CD14-positive monocyte (primary cell): ENCODE results near the gene CHAF1A. TPM values are rescaled to one million over a fixed set of nuclear protein-coding genes. Genes with fewer than 3 reads are reported as not detected.

Experiments
- DNase-seq, 3 donors: peaks; one replicate each; pipeline ENCODE4 v3.0.0-alpha.2; 2011 to 2022
- H2AFZ ChIP-seq: 2 replicates; pipeline ENCODE4 v1.6.0; 2012; ENCODE audit warnings: mild to moderate bottlenecking, low read depth, low read length, inconsistent platforms; ENCODE audit not compliant: insufficient read depth, poor library complexity, severe bottlenecking
- H3K27ac ChIP-seq, 2 donors: 1 replicate in 1 of 2; 2 replicates in 1 of 2; pipeline ENCODE4 v1.5.1; 2012 to 2013; ENCODE audit warnings: low read length in 2 of 2, control low read depth in 1 of 2, inconsistent platforms in 1 of 2, low read depth in 1 of 2, mild to moderate bottlenecking in 1 of 2
- H3K27me3 ChIP-seq, 2 donors: one replicate each; pipeline versions ENCODE4 v1.6.0 to v1.6.1; 2011 to 2013; ENCODE audit warnings: low read length in 2 of 2; ENCODE audit not compliant: control insufficient read depth in 2 of 2, insufficient read depth in 2 of 2
- H3K36me3 ChIP-seq, 2 donors: replicated peaks in 1 of 2; 1 replicate in 1 of 2; 2 replicates in 1 of 2; pipeline versions ENCODE4 v1.5.1 to v1.6.1; 2012 to 2013; ENCODE audit warnings: low read length in 2 of 2, control low read depth in 1 of 2, inconsistent platforms in 1 of 2, mild to moderate bottlenecking in 1 of 2; ENCODE audit not compliant: insufficient read depth in 2 of 2, control insufficient read depth in 1 of 2
- H3K4me1 ChIP-seq, 2 donors: 1 replicate in 1 of 2; 2 replicates in 1 of 2; pipeline versions ENCODE4 v1.5.1 to v1.6.1; 2012 to 2013; ENCODE audit warnings: low read length in 2 of 2, control low read depth in 1 of 2, inconsistent platforms in 1 of 2, mild to moderate bottlenecking in 1 of 2, moderate library complexity in 1 of 2; ENCODE audit not compliant: insufficient read depth in 2 of 2, control insufficient read depth in 1 of 2
- H3K4me2 ChIP-seq: replicated peaks from 2 replicates; pipeline ENCODE3; 2012; ENCODE audit warnings: low read length, moderate library complexity, mild to moderate bottlenecking; ENCODE audit not compliant: poor library complexity, severe bottlenecking; ENCODE audit errors: extremely low read depth
- H3K4me3 ChIP-seq, 3 experiments: fragments of 200-600 bp in 1 of 3; sonication (generic) in 1 of 3; replicated peaks in 1 of 3; 1 replicate in 2 of 3; 2 replicates in 1 of 3; pipeline ENCODE4 v1.5.1; 2011 to 2013; ENCODE audit warnings: low read length in 3 of 3, mild to moderate bottlenecking in 3 of 3, control low read depth in 2 of 3, low read depth in 2 of 3, inconsistent platforms in 1 of 3, moderate library complexity in 1 of 3
- H3K79me2 ChIP-seq: 2 replicates; pipeline ENCODE4 v1.6.0; 2012; ENCODE audit warnings: mild to moderate bottlenecking, control low read depth, inconsistent platforms, low read length, moderate library complexity; ENCODE audit not compliant: insufficient read depth
- H3K9ac ChIP-seq: 2 replicates; pipeline ENCODE4 v1.6.0; 2017; ENCODE audit warnings: low read length, mild to moderate bottlenecking; ENCODE audit not compliant: insufficient read depth, poor library complexity, severe bottlenecking
- H3K9me3 ChIP-seq, 2 donors: replicated peaks in 1 of 2; 1 replicate in 1 of 2; 2 replicates in 1 of 2; pipeline versions ENCODE4 v1.5.1 to v1.6.1; 2012 to 2013; ENCODE audit warnings: low read length in 2 of 2, control low read depth in 1 of 2; ENCODE audit not compliant: control insufficient read depth in 1 of 2, insufficient read depth in 1 of 2
- H4K20me1 ChIP-seq: 2 replicates; pipeline ENCODE4 v1.6.0; 2012; ENCODE audit warnings: mild to moderate bottlenecking, low read length, control low read depth, moderate library complexity; ENCODE audit not compliant: insufficient read depth
- H3K27ac Mint-ChIP-seq, 7 donors: one replicate each; pipeline ENCODE4 v1.8.0; 2020; ENCODE audit warnings: mild to moderate bottlenecking in 7 of 7, mixed read lengths in 7 of 7, moderate library complexity in 6 of 7, inconsistent platforms in 2 of 7
- H3K27me3 Mint-ChIP-seq, 3 donors: one replicate each; pipeline ENCODE4 v1.8.0; 2021 to 2022; ENCODE audit warnings: low read depth in 3 of 3, mild to moderate bottlenecking in 3 of 3, mixed read lengths in 3 of 3, moderate library complexity in 3 of 3, inconsistent platforms in 1 of 3
- H3K36me3 Mint-ChIP-seq, 2 donors: one replicate each; pipeline ENCODE4 v1.8.0; 2020; ENCODE audit warnings: mixed read lengths in 2 of 2, inconsistent platforms in 1 of 2, mild to moderate bottlenecking in 1 of 2
- H3K4me1 Mint-ChIP-seq: one replicate; pipeline ENCODE4 v1.8.0; 2020; ENCODE audit warnings: mild to moderate bottlenecking, mixed read lengths
- H3K4me3 Mint-ChIP-seq, 2 donors: one replicate each; pipeline ENCODE4 v1.8.0; 2020; ENCODE audit warnings: mild to moderate bottlenecking in 2 of 2, mixed read lengths in 2 of 2, moderate library complexity in 1 of 2
- H3K9me3 Mint-ChIP-seq, 7 donors: one replicate each; pipeline ENCODE4 v1.8.0; 2020 to 2022; ENCODE audit warnings: mixed read lengths in 7 of 7, mild to moderate bottlenecking in 6 of 7, moderate library complexity in 6 of 7, inconsistent platforms in 2 of 7
- CTCF ChIP-seq: fragments of 200-600 bp; IDR thresholded peaks from one replicate; pipeline ENCODE4 v1.8.0; 2022; ENCODE audit warnings: antibody characterized with exemption, mild to moderate bottlenecking
- WGBS: methylation state at CpG from one replicate; pipeline ENCODE4 v1.1.5; 2013; ENCODE audit warnings: missing lambda C conversion rate; ENCODE audit not compliant: insufficient coverage; 5-methylcytosine and 5-hydroxymethylcytosine counted together
- intact Hi-C, 2 donors: fragments of 100-400 bp; cut with micrococcal nuclease; formaldehyde crosslinking; loops; one replicate each; pipeline versions ENCODE4 v1.15.0 to v1.15.1; 2023
- polyA plus RNA-seq, 3 donors: library from polyadenylated mRNA; depleted of rRNA in 1 of 3; unstranded in 2 of 3; stranded (reverse) in 1 of 3; fragments of 300-500 nt in 2 of 3; fragments of >200 nt in 1 of 3; fragmentation: Illumina TruSeq in 2 of 3; gene quantifications; 1 replicate in 2 of 3; 2 replicates in 1 of 3; pipeline ENCODE4 v1.2.3, GENCODE V29; 2012 to 2021

CHAF1A gene
- polyA plus RNA-seq, 3 donors, result 4.4 to 26.4 (median 5.4) TPM

- intact Hi-C loops, result no loop called here
- no peaks in the 10 kb centered on the region for H3K4me1 Mint-ChIP-seq
- Histone ChIP-seq H3K4me1 (no peaks in the 10 kb centered on the region), H3K79me2 (no peaks in the 10 kb centered on the region), H3K27me3 (no peaks in the 10 kb centered on the region), H4K20me1 (peaks cover 70% of the 10 kb centered on the region), H3K9me3 (no peaks in the 10 kb centered on the region), H3K4me2 (no peak overlapping the region), H3K36me3 (peaks cover 72 to 91% of the 10 kb centered on the region in 2 donors), H2AFZ (no peak overlapping the region), H3K4me3 (no peak overlapping the region), H3K27ac (no peak overlapping the region), H3K9ac (no peak overlapping the region)
- H3K27ac Mint-ChIP-seq, result no peak overlapping the region
- 95% methylated on average over 36 of the region's 50 CpGs for WGBS
- TF ChIP-seq CTCF, result no peak
- H3K9me3 Mint-ChIP-seq, result no peaks in the 10 kb centered on the region
- H3K36me3 Mint-ChIP-seq, result peaks cover 46 to 86% of the 10 kb centered on the region in 2 donors
- H3K27me3 Mint-ChIP-seq, result peaks cover 0 to 2% (median 0%) of the 10 kb centered on the region in 3 donors
- no peak for DNase-seq
- no peak overlapping the region for H3K4me3 Mint-ChIP-seq
Observed at GRCh38 chr19:4361152-4362046, 41.0 kb upstream of the CHAF1A start.

- Histone ChIP-seq H3K79me2 (peaks cover 2% of the 10 kb centered on the region), H3K27ac (no peak overlapping the region), H3K4me3 (no peak overlapping the region), H3K4me1 (no peaks in the 10 kb centered on the region), H4K20me1 (peaks cover 78% of the 10 kb centered on the region), H3K36me3 (peaks cover 73 to 94% of the 10 kb centered on the region in 2 donors), H2AFZ (no peak overlapping the region), H3K9ac (no peak overlapping the region), H3K27me3 (no peaks in the 10 kb centered on the region), H3K4me2 (no peak overlapping the region), H3K9me3 (no peaks in the 10 kb centered on the region)
- DNase-seq, result no peak
- Mint-ChIP-seq H3K4me3 (no peak overlapping the region), H3K36me3 (peaks cover 52 to 89% of the 10 kb centered on the region in 2 donors), H3K27ac (no peak overlapping the region), H3K27me3 (no peaks in the 10 kb centered on the region), H3K9me3 (no peaks in the 10 kb centered on the region), H3K4me1 (no peaks in the 10 kb centered on the region)
- intact Hi-C loops, result no loop called here
- WGBS, result 94% methylated on average over 32 of the region's 32 CpGs
- TF ChIP-seq CTCF, result no peak
Observed at GRCh38 chr19:4362101-4362828, 40.2 kb upstream of the CHAF1A start.
